ENCODE data around the gene MYLK.

- TF ChIP-seq, protein P1, sequence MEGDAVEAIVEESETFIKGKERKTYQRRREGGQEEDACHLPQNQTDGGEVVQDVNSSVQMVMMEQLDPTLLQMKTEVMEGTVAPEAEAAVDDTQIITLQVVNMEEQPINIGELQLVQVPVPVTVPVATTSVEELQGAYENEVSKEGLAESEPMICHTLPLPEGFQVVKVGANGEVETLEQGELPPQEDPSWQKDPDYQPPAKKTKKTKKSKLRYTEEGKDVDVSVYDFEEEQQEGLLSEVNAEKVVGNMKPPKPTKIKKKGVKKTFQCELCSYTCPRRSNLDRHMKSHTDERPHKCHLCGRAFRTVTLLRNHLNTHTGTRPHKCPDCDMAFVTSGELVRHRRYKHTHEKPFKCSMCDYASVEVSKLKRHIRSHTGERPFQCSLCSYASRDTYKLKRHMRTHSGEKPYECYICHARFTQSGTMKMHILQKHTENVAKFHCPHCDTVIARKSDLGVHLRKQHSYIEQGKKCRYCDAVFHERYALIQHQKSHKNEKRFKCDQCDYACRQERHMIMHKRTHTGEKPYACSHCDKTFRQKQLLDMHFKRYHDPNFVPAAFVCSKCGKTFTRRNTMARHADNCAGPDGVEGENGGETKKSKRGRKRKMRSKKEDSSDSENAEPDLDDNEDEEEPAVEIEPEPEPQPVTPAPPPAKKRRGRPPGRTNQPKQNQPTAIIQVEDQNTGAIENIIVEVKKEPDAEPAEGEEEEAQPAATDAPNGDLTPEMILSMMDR (conservative IDR thresholded peaks at IDR 0.05; ENCODE audit: low read depth, low read length): no peak
- TF ChIP-seq POLR2A (IDR thresholded peaks at IDR 0.05; ENCODE audit: low read depth, low read length) (no peak), RAD21 (IDR thresholded peaks at IDR 0.05; ENCODE audit: low read length) (no peak), CHD1 (IDR thresholded peaks at IDR 0.05; ENCODE audit: low read depth, low read length) (no peak), CEBPB (IDR thresholded peaks at IDR 0.05; ENCODE audit: low read depth, low read length) (0 out of 2 replicates have a peak, but pooled peaks have one; percentile 7), MAFK (IDR thresholded peaks at IDR 0.05; ENCODE audit: low read depth, low read length) (no peak), RFX5 (IDR thresholded peaks at IDR 0.05; ENCODE audit: low read depth, low read length) (no peak), ELK1 (IDR thresholded peaks at IDR 0.05; ENCODE audit: borderline replicate concordance, low read depth, low read length) (no peak), MAZ (IDR thresholded peaks at IDR 0.05; ENCODE audit: borderline replicate concordance, low read depth, low read length) (no peak), FOS (IDR thresholded peaks at IDR 0.05; ENCODE audit: low read depth, low read length) (no peak)
Observed at GRCh38 chr3:123753286-123753685, 130.8 kb downstream of the MYLK start.

Data from IMR-90 (cell line).